Epithelial cell of esophagus (primary cell): ENCODE results near the gene SUN3.

Experiments used
- DNase-seq: peaks from one replicate; pipeline ENCODE4 v3.0.0; 2010; ENCODE audit warnings: low read depth
- H3K4me3 ChIP-seq: 2 replicates; pipeline ENCODE4 v1.5.1; 2011; ENCODE audit warnings: mild to moderate bottlenecking, low read length, control low read depth
- CTCF ChIP-seq: IDR thresholded peaks from 2 replicates; pipeline ENCODE4 v1.5.1; 2011; ENCODE audit warnings: low read depth, mild to moderate bottlenecking, low read length, control low read depth, inconsistent platforms; ENCODE audit not compliant: insufficient read depth; ENCODE audit errors: missing control alignments

Gene SUN3

GRCh38 chr7:48028938-48029337, at the start of gene SUN3:
Gene SUN3, minus strand, starts transcription at chr7:48029107. Its CDS starts 169 bp downstream, at chr7:48028938.
- peak; percentile 20 for DNase-seq
- no peak for TF ChIP-seq CTCF
- H3K4me3 ChIP-seq = no peak within 1 kb of the TSS

- no peak for TF ChIP-seq CTCF
- H3K4me3 ChIP-seq = no peak overlapping the region
- peak; percentile 80 for DNase-seq
Observed at GRCh38 chr7:48078470-48078869, 49.6 kb upstream of the SUN3 start.

GRCh38 chr7:48077423-48077822, 48.5 kb upstream of the SUN3 start:
- DNase-seq = no peak
- H3K4me3 ChIP-seq = no peak overlapping the region
- TF ChIP-seq CTCF = no peak

GRCh38 chr7:48074204-48074654, 45.3 kb upstream of the SUN3 start:
- H3K4me3 ChIP-seq = no peak overlapping the region
- DNase-seq = no peak
- TF ChIP-seq CTCF = no peak

- no peak for TF ChIP-seq CTCF
- no peak for DNase-seq
Observed at GRCh38 chr7:48067475-48067874, 38.6 kb upstream of the SUN3 start.

GRCh38 chr7:48063985-48064384, 35.1 kb upstream of the SUN3 start:
- TF ChIP-seq CTCF = no peak
- DNase-seq = no peak
- H3K4me3 ChIP-seq = no peak overlapping the region

More at GRCh38 chr7:48067475-48067874, 38.6 kb upstream of the SUN3 start:
- no peak overlapping the region for H3K4me3 ChIP-seq

GRCh38 chr7:48059706-48060105, 30.8 kb upstream of the SUN3 start:
- no peak overlapping the region for H3K4me3 ChIP-seq
- no peak for DNase-seq
- no peak for TF ChIP-seq CTCF
